Lower leg skin (tissue), 3 donors: ENCODE measurements around the gene ZC3H14.
"Not testable (repeated sequence)": the region's sequence is repeated elsewhere in the genome, so short reads cannot be mapped to it uniquely, and the experiment has no call there.

Source experiments
- POLR2A ChIP-seq, 2 donors: fragments of 450-650 bp; IDR thresholded peaks; one replicate each; pipeline ENCODE4 v1.6.1; 2016 to 2017; ENCODE audit warnings: antibody characterized with exemption in 2 of 2, mild to moderate bottlenecking in 1 of 2, moderate library complexity in 1 of 2
- TF ChIP-seq, protein P1 (sequence below), 3 donors: fragments of 450-650 bp; IDR thresholded peaks; one replicate each; pipeline ENCODE4 v1.5.1; 2016; ENCODE audit warnings: antibody characterized with exemption in 3 of 3, mild to moderate bottlenecking in 3 of 3, moderate library complexity in 2 of 3

DNA sequence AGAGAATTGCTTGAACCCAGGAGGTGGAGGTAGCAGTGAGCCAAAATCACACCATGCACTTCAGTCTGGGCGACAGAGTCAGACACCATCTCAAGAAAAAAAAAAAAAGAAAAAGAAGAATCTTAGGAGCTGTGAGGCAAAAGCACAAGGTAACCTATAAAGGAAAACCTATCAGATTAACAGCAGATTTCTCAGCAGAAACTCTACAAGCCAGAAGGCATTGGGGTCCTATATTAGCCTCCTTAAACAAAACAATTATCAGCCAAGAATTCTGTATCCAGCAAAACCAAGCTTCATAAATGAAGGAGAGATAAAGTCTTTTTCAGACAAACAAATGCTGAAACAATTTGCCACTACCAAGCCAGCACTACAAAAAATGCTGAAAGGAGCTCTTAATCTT is 32.9 kb upstream of the ZC3H14 start:
- TF ChIP-seq POLR2A (IDR thresholded peaks at IDR 0.05), result not testable (repeated sequence)
- TF ChIP-seq, protein P1, sequence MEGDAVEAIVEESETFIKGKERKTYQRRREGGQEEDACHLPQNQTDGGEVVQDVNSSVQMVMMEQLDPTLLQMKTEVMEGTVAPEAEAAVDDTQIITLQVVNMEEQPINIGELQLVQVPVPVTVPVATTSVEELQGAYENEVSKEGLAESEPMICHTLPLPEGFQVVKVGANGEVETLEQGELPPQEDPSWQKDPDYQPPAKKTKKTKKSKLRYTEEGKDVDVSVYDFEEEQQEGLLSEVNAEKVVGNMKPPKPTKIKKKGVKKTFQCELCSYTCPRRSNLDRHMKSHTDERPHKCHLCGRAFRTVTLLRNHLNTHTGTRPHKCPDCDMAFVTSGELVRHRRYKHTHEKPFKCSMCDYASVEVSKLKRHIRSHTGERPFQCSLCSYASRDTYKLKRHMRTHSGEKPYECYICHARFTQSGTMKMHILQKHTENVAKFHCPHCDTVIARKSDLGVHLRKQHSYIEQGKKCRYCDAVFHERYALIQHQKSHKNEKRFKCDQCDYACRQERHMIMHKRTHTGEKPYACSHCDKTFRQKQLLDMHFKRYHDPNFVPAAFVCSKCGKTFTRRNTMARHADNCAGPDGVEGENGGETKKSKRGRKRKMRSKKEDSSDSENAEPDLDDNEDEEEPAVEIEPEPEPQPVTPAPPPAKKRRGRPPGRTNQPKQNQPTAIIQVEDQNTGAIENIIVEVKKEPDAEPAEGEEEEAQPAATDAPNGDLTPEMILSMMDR (IDR thresholded peaks at IDR 0.05), result not testable (repeated sequence)
